Activated CD4-positive, alpha-beta T cell treated with anti-CD3 and anti-CD28 coated beads for 48 hours (primary cell): ENCODE results near the gene SRSF12.

ENCODE experiments used
- DNase-seq: peaks from one replicate; pipeline ENCODE4 v3.0.0-alpha.2; 2020

Gene SRSF12

DNA sequence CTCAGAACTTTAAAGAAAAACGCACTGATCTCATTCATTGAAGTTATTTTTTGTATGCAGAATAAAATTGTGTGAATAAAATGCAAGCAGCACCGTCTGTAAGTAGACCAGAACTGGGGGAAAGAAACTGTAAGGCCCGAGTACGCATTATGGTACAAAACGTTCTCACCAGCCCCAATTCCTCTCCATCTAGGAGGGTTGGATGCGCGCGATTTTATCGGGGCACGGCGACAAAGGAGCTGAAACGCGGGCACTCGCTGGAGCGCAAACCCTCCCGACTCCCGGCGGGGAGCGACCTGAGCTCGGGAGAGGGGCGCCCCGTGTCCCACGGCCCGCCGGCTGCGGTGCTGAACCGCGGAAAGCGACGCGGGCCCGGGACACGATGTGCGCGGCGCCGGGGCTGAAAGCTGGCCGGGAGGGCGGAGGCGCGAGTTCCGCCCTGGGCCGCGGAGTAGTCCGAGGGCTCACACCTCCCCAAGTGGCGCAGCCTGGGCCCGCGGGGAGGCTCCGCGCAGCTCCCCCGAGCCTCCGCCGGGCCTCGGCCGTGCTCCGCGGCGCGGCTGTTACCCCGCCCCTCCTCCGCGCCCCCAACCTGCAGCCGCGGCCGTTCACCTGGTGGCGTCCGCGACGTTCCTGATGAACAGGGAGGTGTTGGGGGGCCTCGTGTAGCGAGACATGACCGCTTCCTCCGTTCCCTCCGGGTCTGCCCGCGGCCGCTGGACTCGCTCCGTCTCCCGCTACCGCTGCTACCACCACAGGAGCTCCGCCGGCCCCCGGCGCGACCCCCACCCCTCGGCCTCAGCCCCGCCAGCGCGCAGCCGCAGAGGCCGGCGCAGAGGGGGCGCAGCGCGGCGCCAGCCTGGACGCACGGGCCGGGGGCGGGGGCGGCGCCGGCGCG lies at the start of gene SRSF12:
Gene SRSF12, minus strand, starts transcription at position 861 of the 898 bp plus-strand sequence. Its CDS starts 184 bp downstream, at position 677.
- DNase-seq = peak; percentile 34

DNA sequence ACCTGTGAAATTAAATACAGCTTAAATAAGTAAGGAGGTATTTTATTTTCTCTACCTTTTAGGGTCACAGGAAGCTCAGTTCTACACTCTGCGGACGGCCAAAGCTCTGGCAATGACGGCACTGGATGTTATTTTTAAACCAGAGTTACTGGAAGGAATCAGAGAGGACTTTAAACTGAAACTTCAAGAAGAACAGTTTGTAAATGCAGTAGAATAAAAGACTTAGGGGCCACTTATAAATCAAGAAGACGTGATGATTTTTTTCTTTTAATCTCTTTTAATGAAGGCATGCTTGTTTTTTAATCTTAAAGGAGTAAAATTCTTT lies 44.1 kb upstream of the SRSF12 start:
- no peak for DNase-seq

DNA sequence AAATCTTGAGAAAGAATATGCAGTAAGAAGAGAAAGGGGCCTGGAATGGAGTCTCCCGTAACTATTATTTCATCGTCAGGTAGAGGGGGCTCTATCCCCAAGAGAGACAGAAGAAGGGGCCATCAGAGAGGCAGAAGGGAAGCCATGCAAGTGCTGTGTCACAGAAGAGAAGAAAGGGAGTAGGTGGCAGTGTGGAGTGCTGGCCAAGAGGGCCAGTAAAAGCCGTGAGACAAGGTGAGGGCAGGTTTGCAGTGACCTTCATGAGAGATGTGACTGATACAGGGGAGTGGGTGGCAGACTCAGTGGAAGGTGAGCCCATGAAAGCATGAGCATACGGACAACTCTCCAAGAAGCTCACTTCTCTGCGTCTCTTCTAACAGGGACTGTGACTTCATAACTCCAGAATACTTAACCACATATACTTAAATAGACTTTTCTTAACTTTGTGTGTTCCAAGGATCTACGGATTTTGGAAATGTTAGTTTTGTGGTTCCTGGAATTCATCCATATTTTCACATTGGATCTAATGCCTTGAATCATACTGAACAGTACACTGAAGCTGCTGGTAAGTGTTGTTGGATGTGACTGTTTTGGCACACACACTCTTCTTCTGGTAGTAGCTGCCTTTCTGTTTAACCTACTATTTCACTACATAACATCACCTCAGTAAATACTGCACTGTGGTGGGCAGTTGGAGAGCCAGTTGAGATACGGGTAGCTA lies 43.6 kb upstream of the SRSF12 start:
- no peak for DNase-seq

DNA sequence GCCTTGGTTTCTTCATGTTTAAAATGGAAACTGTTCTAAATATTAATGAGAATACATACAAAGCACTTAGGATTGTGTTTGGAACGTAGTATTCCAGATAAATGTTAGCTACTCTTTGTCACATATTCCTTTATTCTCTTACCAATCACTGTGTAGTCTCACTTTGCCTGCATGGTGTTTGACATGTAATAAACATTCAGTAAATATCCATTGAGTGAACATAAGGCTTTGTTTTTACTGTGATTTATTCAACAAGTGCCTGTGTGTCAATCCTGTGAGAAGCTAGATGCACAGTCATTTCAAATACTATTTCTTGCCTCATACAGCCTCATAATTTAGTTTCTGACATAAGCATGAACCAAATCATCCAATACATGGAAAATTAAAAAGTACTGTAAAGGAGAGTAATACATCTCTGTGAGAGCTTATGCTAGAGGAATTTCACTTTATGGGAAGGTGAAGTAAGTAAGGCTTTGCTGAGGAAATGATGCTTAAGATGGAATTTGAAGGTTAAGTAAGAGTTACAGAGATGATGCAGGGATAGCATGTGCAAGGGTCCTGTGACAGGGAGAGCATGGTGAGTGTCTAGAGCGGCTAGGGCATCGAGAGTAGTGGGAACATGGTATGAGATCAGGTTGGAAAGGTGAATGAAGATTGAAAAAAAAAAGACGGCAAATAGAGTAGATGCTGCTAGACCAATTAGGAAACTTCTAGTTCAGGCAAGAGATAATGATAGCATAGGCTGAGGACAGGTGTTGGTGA lies 42.6 kb upstream of the SRSF12 start:
- no peak for DNase-seq

DNA sequence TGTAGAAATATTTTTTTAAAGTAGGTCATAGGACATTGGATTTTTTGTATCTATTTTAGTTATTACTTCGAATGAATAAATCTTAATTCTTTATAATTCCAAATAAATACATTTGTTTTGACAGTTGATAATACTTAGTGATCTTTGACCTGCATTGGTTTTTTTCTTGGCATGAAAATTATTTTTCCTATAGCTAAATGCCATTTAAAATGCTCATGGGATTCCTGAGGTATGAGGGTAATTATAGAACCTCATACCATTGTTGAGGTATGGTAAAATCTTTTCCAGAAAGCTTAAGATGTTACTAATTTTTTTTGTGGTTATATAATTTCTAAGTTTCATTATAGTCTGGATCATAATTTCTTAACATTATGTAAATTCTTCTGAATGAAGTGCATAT lies 36.3 kb upstream of the SRSF12 start:
- DNase-seq = no peak

DNA sequence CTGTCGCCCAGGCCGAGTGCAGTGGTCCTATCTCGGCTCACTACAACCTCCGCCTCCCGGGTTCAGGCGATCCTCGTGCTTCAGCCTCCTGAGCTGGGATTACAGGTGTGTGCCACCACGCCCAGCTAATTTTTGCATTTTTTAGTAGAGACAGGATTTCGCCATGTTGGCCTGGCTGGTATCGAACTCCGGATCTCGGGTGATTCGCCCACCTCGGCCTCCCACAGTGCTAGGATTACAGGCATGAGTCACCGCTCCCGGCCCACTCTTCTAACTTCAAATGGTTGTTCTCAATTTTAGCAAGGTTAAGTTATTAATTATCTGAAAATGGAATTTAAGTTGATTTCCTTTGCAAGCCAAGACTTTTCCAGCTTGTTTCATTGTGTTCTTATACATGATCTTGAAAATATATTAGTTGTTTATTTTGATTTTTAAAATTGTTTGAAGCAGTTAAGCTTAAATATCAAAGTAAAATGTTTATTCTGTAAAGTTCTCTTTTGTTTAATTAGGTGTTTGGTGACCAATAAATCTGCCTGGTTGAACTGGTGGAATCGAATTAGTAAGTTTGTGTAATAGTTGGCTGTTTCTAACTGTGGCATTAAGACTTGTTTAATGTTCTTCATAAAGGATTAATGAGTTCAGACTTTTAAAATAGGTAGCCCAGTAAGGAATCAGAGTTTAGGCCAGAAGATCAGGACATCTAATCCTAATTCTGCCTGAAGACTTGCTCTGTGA lies 30.3 kb upstream of the SRSF12 start:
- peak; percentile 68 for DNase-seq

DNA sequence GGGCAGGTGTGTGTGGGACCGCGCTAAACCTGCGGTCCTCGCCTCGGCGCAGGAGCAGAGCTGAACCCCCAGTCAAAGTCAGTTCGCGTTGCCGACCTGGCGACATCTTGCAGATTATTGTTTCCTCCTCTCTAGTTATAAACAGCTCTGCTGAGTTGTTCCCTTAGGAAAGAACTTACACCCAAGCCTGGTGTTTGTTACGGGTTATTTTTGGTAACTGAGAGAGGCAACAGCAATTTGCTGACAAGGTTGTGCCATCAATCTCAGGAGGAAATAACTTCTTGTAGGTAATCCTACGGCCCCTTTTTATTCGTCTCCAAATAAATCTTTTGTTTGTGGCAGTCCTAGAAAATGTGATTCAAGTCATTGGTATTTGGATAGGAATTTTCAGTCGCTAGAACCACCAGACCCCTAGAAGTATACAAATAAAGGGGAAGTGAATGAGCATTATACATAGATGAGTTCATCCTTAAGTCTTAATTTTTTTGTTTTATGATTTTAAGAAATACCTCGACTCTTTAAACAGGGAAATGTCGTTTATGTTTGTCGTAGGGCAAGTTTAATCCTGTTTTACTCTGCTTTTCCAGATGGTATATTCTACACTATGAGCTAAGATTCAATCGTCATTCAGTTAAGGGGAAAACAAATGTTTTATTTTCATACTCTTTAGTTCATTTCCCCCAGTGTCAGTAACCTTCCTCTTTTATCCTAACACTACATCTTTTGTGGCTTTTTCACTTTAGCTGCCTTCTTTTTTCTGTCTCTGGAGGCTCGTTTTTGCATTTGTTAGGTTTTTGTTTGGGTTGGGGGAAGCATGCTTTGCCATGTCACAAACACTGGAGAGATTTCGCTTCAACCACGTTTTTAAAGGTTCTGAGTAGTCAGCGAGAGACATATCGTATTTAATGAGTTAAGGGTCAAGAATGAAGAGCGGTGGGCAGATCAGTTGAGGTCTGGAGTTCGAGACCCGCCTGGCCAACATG lies 29.1 kb upstream of the SRSF12 start:
- DNase-seq = peak; percentile 54

DNA sequence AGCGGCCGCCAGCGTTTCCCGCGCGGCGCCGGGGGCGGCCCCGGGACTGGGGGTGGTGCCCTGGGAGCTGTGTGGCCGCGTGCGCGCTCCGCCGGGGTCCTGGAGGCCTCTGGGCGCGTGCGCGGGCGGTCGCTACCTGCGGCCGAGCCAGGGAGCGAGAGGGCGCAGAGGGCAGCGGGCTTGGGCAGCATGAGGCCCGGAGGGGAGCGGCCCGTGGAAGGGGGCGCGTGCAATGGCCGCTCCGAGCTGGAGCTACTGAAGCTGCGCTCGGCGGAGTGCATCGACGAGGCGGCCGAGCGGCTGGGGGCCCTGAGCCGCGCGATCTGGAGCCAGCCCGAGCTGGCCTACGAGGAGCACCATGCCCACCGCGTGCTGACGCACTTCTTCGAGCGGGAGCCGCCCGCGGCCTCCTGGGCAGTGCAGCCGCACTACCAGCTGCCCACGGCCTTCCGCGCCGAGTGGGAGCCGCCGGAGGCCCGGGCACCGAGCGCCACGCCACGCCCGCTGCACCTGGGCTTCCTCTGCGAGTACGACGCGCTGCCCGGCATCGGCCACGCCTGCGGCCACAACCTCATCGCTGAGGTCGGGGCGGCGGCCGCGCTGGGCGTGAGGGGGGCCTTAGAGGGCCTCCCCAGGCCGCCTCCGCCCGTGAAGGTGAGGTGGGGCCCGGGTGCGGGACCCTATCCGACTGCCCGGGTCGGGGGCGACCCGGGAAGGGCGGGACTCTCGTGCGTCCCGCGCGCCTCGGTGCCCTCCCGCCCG lies 28.3 kb upstream of the SRSF12 start, which contains the start of gene PM20D2:
Gene PM20D2, plus strand, starts transcription at position 100 of the 762 bp plus-strand sequence. Its CDS starts 90 bp downstream, at position 190.
- peak; percentile 76 for DNase-seq

DNA sequence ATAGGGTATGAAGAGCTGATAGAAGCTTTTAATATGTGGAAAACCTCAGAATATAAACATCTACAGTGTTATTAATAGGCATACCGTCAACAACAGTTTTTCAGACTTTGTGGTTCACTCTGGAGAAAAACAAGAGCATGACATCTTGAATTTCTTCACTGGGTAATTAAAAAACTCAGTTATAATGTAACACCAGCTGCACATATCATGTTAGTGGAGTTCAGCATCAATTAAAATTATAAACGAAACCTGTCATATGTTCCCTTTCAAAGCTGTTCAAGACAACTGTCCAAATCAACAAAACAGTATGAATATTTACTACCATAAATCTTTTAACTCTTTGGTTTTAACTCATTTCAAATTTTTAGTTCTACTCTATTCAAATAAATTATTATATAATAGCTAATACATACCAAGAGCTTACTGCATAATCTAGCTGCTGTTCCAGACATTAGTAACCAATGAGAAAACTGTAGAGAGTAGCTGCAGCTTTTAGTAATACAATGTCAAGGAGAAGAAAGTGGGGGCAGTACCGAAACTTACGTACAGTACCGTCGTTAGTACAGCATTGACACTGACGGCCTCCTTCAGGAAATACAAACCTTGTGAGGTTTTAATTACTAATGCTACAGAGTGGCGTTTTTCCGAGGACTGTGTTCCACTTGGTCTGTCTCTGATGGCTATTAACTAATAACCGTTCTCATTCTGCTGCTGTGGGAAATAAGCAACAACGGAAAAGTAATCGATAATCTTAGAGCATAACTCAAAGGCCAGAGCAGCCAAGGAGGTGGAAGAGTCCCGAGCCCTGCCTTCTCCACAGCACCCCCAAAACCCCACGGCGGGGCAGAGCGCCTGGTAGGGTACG lies 27.5 kb upstream of the SRSF12 start:
- DNase-seq = peak; percentile 43

DNA sequence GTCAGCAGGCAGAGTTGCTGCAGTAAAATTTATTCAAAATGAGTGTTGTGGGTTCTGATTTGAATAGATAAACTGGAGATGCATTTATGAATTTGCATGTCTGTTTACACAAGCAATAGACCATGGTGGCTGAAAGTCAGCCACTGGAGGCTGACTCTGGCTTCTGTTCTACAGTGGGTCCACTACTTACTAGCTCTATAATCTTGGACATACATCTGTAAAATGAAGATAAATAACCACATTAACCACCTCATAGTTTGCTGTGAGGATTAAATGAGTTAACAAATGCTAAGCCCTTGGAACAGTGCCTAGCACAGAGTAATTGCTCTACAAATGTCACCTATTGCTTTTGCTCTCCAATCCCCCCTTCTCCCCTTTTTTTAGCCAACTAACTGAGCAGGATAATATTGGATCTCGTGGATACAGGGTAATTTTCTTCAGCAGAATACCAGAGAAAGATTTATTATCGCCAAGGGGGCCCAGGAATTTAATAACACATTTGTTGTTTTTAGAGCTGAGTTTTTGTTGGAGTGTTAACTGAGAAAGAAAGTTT lies 26.6 kb upstream of the SRSF12 start:
- no peak for DNase-seq

DNA sequence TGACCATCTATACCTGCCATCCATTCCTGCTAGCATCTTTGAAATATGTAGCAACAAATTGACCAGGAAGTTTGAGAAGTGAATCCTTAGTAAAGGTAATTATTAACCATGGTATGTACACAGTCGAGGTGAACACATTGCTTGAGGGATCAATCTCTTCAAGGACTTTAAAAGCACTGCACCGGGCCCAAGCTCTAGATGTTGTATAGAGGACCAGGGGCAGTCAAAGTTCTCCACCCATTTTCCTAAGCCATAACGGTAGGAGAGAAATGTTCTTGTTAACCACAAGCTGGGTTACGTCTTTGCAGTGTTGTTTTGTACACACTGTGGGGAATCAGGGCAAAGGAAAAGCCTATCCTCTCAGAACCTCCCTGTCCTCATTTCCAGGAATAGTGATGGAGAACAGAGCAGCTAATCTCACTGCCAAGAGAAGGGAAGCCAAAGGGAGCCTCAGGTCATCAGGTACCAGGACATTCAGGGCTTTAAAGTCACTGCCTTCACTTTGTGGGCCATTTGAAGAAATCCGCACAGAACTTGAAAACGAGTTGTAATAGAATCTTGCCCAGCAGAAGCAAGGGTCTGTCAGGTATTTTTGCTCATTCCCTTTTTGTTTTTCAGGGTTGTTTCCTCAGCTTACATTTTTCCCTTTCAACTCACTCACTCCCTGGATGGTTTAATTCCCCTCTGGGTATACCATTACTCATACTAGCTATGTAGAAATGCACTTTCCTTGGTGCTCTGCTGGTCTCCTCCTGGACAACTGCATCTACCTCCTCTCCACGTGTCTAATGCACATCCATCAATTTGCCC lies 22.7 kb upstream of the SRSF12 start:
- DNase-seq = no peak

DNA sequence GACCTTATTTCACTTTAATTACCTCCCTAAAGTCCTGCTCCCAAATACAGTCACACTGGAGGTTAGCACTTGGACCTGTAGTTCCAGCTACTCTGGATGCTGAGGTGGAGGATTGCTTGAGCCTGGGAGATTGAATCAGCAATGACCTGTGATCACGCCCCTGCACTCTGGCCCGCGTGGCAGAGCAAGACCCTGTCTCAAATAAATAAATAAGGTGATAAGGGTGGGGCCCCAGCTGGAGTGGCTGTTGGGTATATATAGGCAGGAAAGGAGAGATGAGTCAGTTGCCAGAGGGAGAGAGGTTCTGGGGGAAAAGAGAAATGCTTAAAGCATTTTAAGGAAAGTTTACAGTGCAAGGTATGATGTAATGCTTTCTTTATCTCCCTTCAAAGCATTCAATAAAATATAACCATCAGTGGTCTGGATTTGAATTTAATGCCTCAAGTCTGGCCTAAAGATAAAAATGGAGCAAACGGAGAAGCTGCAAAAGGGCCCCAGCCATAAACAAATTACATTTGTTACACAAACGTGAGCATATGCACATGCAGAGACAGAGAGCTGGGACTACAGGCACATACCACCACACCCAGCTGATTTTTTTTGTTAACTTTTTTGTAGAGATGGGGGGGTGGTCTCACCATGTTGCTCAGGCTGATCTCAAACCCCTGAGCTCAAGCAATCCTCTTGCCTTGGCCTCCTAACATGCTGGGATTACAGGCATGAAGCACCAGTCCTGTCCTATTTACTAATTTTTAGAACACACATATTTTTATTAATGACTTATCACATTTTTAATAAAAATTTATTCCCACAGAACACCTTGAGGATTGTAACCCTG lies 21.9 kb upstream of the SRSF12 start:
- no peak for DNase-seq

DNA sequence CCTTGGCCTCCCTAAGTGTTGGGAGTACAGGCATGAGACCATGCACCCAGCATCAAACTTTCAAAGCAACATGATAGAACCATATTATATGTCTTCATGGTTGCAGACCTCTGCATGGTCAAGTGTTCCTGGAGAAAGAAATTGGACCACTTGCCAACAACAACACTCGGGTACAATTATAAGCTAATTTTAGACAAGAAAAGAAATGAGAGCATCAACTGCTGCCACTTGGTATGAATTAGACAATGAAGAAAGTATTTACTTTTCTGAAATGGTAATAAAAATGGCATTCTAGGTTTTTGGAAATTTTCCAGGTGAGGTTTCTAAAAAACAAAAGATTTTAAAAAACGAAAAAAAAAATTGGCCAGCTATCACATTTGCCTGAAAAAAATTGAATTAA lies 20.3 kb upstream of the SRSF12 start:
- DNase-seq = no peak

DNA sequence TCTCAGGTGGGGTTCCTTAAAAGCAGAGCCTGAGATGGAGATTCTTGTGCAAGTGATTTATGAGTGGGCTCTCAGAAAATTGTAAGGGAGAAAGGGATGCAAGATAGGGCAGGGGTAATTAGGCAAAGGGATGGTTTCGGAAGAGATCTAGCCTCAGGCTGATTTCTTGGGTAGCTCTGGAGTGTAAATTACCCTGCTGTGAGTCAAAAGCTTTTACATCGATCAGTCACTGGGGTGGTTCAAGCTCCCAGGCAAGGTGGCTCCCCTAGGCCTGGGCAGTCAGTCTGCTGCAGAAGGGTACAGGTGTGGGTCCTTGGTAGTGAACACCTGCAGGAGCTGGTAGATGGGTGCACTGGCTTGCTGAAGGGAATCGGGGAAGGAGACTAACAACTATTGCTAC lies 16.9 kb upstream of the SRSF12 start:
- DNase-seq = no peak

DNA sequence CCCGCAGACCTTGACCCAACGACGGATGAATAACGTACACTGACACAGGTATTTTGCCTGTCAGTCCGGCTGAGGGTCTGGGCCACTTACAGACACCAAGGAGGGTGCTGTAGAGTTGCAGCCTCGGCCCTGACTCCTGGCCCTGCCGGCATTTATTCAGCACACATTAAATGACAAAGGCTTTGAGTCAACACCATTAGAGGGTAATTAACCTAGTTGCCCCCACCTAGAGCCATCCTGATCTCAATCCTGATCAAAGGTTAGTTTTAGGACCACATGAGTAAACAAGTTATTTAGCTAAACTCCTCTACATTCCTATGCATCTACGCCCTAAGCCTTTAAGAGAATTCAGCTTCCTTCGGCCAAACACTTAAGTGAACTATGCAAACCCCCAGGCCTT lies 16.1 kb upstream of the SRSF12 start:
- DNase-seq = no peak

DNA sequence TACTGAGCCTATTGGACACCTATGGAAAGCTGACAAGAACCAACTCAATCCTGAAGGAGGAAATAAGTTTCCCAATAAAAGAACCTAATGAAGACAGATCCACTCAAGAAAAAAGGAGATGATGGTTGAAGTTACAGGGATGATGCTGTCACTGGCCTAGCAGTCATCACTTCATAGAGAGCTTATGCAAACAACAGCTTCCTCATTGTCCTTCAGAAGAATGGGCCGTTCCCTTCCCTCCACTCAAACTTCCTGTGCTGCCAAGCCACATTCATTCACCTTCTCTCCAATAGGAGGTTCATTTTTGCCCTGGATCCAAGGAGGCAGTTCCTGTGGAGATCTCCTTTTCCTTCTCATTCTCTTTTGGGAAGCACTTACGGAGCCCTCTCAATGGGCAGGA lies 14.2 kb upstream of the SRSF12 start:
- no peak for DNase-seq

DNA sequence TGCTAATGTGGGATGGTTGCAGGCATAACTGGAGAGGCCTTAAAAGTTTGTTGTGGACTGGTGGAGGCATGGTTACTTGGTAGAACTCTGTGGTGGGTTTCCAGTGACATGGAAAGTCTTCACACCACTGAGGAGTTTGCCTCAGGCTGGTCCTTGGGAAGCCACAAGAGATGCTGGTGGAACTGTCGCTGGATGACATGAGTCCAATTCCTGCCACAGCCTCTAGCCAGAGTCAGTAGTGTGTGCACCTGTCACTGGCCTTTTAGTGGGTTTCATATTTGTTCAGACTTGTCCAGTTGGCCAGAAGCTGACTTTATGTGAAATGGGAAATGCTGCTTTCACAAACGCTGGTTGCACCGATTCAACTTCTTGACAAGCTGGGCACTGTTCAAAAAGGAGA lies 13.7 kb upstream of the SRSF12 start:
- DNase-seq = no peak
